OCI-LY1 (cell line): Measurements from ENCODE around the gene PLEKHH1.

Experiments
- EZH2 ChIP-seq: fragments of 200-600 bp; sonication (generic), shearing (Covaris generic); IDR thresholded peaks from 2 replicates; pipeline ENCODE4 v1.8.0; 2017; ENCODE audit warnings: borderline replicate concordance, mixed run types, mild to moderate bottlenecking, antibody characterized with exemption, low read length, moderate library complexity, mixed read lengths
- TF ChIP-seq, protein P1 (sequence below): fragments of 200-600 bp; sonication (generic), shearing (Covaris generic); IDR thresholded peaks from 2 replicates; pipeline ENCODE4 v1.5.1; 2017; ENCODE audit warnings: mild to moderate bottlenecking, antibody characterized with exemption, low read length, moderate library complexity, mixed read lengths

DNA sequence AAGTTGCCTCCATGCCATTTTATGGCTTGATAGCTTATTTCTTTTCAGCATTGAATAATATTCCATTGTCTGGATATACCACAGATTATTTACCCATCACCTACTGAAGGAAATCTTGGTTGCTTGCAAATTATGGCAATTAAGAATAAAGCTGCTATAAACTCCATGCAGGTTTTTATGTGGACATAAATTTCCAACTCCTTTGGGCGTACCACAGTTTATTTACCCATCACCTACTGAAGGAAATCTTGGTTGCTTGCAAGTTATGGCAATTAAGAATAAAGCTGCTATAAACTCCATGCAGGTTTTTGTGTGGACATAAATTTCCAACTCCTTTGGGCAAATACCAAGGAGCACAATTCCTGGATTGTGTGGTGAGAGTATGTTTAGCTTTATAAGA, 12.6 kb upstream of the PLEKHH1 start:
- TF ChIP-seq, protein P1, sequence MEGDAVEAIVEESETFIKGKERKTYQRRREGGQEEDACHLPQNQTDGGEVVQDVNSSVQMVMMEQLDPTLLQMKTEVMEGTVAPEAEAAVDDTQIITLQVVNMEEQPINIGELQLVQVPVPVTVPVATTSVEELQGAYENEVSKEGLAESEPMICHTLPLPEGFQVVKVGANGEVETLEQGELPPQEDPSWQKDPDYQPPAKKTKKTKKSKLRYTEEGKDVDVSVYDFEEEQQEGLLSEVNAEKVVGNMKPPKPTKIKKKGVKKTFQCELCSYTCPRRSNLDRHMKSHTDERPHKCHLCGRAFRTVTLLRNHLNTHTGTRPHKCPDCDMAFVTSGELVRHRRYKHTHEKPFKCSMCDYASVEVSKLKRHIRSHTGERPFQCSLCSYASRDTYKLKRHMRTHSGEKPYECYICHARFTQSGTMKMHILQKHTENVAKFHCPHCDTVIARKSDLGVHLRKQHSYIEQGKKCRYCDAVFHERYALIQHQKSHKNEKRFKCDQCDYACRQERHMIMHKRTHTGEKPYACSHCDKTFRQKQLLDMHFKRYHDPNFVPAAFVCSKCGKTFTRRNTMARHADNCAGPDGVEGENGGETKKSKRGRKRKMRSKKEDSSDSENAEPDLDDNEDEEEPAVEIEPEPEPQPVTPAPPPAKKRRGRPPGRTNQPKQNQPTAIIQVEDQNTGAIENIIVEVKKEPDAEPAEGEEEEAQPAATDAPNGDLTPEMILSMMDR: no peak
- TF ChIP-seq EZH2: no peak
